Occipital lobe (tissue), 2 donors: ENCODE results near the gene GRIN3B. TPM values are rescaled to one million over a fixed set of nuclear protein-coding genes. Genes with fewer than 3 reads are reported as not detected.
"Not testable (repeated sequence)": the region's sequence is repeated elsewhere in the genome, so short reads cannot be mapped to it uniquely, and the experiment has no call there.

ENCODE experiments used
- DNase-seq: peaks from one replicate; lab custom pipeline; 2025; lab: John Stamatoyannopoulos, UW
- total RNA-seq: library from RNA; depleted of rRNA; stranded (reverse); fragments of >200 nt; gene quantifications from one replicate; pipeline ENCODE4 v1.2.3, GENCODE V29; 2014

Gene GRIN3B
- total RNA-seq, 1 donor from 2014 or later: not detected

GRCh38 chr19:1018932-1019615 is 18.9 kb downstream of the GRIN3B start:
- DNase-seq: no peak

- DNase-seq: no peak
Observed at GRCh38 chr19:1019616-1019961, 19.4 kb downstream of the GRIN3B start.

- no peak for DNase-seq
Observed at GRCh38 chr19:1019980-1020867, 20.0 kb downstream of the GRIN3B start.

- DNase-seq: peak; percentile 95
Observed at GRCh38 chr19:1020868-1021425, 20.7 kb downstream of the GRIN3B start, which contains the start of gene TMEM259. Gene TMEM259, minus strand, starts transcription at chr19:1021123. Its CDS starts 127 bp downstream, at chr19:1020996.

GRCh38 chr19:1023883-1024188 is 23.6 kb downstream of the GRIN3B start:
- not testable (repeated sequence) for DNase-seq

- not testable (repeated sequence) for DNase-seq
Observed at GRCh38 chr19:1025080-1025479, 24.9 kb downstream of the GRIN3B start.

- DNase-seq: no peak
Observed at GRCh38 chr19:1025960-1026782, 26.0 kb downstream of the GRIN3B start, which contains the start of gene CNN2. Gene CNN2, plus strand, starts transcription at chr19:1026608. Its CDS starts 54 bp downstream, at chr19:1026662.

GRCh38 chr19:1026783-1027649 is 26.8 kb downstream of the GRIN3B start:
- DNase-seq: no peak

GRCh38 chr19:1027650-1028061 is 27.4 kb downstream of the GRIN3B start:
- no peak for DNase-seq

- no peak for DNase-seq
Observed at GRCh38 chr19:1028062-1028926, 28.1 kb downstream of the GRIN3B start.

GRCh38 chr19:1032264-1032867 is 32.1 kb downstream of the GRIN3B start:
- DNase-seq: no peak

GRCh38 chr19:1035998-1036621 is 35.9 kb downstream of the GRIN3B start:
- DNase-seq: no peak

GRCh38 chr19:1037621-1038064 is 37.4 kb downstream of the GRIN3B start:
- no peak for DNase-seq

- no peak for DNase-seq
Observed at GRCh38 chr19:1038978-1039645, 38.9 kb downstream of the GRIN3B start.

- peak; percentile 93 for DNase-seq
Observed at GRCh38 chr19:1039646-1040475, 39.6 kb downstream of the GRIN3B start, which contains the start of gene ABCA7. Gene ABCA7, plus strand, starts transcription at chr19:1040107. Its CDS starts 1,255 bp downstream, at chr19:1041362.

GRCh38 chr19:1040476-1041271 is 40.5 kb downstream of the GRIN3B start:
- peak; percentile 86 for DNase-seq
